GM12878 (cell line): ENCODE measurements around the gene ARL17B. TPM values are rescaled to one million over a fixed set of nuclear protein-coding genes. Genes with fewer than 3 reads are reported as not detected.

Source experiments
- CHD4 ChIP-seq: fragments of 200-600 bp; sonication (generic); IDR thresholded peaks from 2 replicates; pipeline ENCODE4 v1.6.1; 2016; ENCODE audit warnings: mild to moderate bottlenecking
- MEF2B ChIP-seq: fragments of 450-650 bp; IDR thresholded peaks from 2 replicates; pipeline ENCODE4 v1.6.1; 2018; ENCODE audit warnings: mild to moderate bottlenecking, moderate library complexity; ENCODE audit not compliant: partially characterized antibody, poor library complexity, severe bottlenecking
- NR2C1 ChIP-seq: fragments of 450-650 bp; IDR thresholded peaks from 2 replicates; pipeline ENCODE4 v1.6.1; 2017; ENCODE audit warnings: antibody characterized with exemption, mild to moderate bottlenecking, moderate library complexity
- RB1 ChIP-seq: fragments of 450-650 bp; formaldehyde crosslinking; IDR thresholded peaks from 2 replicates; pipeline ENCODE4 v1.6.1; 2017; ENCODE audit warnings: mild to moderate bottlenecking, borderline replicate concordance
- RBBP5 ChIP-seq: fragments of 200-600 bp; sonication (generic); conservative IDR thresholded peaks from 2 replicates; pipeline ENCODE4 v1.6.1; 2016
- SUPT20H ChIP-seq: IDR thresholded peaks from 2 replicates; pipeline ENCODE4 v1.6.1; 2011; ENCODE audit warnings: low read depth, mild to moderate bottlenecking, low read length, moderate library complexity, borderline replicate concordance; ENCODE audit not compliant: control insufficient read depth
- polyA plus RNA-seq, 11 experiments: library from polyadenylated mRNA; depleted of rRNA in 4 of 11; unstranded in 6 of 11; stranded (reverse) in 5 of 11; fragments of >200 nt; fragmentation: Nextera tagmentation in 4 of 11; fragmentation: Illumina TruSeq in 1 of 11; extraction: Ambion mirVana in 4 of 11; extraction: Trizol in 1 of 11; gene quantifications; 1 replicate in 1 of 11; 2 replicates in 10 of 11; pipeline versions ENCODE4 v1.2.1 to v1.2.3, GENCODE V29; 2011 to 2016; ENCODE audit warnings: inconsistent platforms in 2 of 11, missing spikeins in 2 of 11, low read depth in 1 of 11
- total RNA-seq, 4 experiments: library from RNA; depleted of rRNA in 3 of 4; stranded (reverse); fragments of >200 nt in 3 of 4; fragmentation: Illumina TruSeq in 1 of 4; extraction: Trizol in 1 of 4; gene quantifications; 2 replicates each; pipeline versions ENCODE4 v1.2.1 to v1.2.3, GENCODE V29; 2013 to 2021
- TF ChIP-seq, protein P1 (sequence below): fragments of 450-650 bp; IDR thresholded peaks from 2 replicates; pipeline ENCODE4 v1.6.1; 2017; ENCODE audit warnings: mild to moderate bottlenecking
- TF ChIP-seq, protein P2 (sequence below): IDR thresholded peaks from 2 replicates; pipeline ENCODE4 v1.6.1; 2012; ENCODE audit warnings: low read depth, low read length, improper control_type of control experiment
- TF ChIP-seq, protein P3 (sequence below): IDR thresholded peaks from 2 replicates; pipeline ENCODE4 v1.6.1; 2012; ENCODE audit warnings: mild to moderate bottlenecking, low read depth, low read length

ARL17B gene
- total and polyA plus RNA-seq, 10 of the 15 experiments (the other 5 are each of a cell fraction or from before 2014, with no cell fraction given), result 6.0 to 25.1 (median 14.2) TPM

DNA sequence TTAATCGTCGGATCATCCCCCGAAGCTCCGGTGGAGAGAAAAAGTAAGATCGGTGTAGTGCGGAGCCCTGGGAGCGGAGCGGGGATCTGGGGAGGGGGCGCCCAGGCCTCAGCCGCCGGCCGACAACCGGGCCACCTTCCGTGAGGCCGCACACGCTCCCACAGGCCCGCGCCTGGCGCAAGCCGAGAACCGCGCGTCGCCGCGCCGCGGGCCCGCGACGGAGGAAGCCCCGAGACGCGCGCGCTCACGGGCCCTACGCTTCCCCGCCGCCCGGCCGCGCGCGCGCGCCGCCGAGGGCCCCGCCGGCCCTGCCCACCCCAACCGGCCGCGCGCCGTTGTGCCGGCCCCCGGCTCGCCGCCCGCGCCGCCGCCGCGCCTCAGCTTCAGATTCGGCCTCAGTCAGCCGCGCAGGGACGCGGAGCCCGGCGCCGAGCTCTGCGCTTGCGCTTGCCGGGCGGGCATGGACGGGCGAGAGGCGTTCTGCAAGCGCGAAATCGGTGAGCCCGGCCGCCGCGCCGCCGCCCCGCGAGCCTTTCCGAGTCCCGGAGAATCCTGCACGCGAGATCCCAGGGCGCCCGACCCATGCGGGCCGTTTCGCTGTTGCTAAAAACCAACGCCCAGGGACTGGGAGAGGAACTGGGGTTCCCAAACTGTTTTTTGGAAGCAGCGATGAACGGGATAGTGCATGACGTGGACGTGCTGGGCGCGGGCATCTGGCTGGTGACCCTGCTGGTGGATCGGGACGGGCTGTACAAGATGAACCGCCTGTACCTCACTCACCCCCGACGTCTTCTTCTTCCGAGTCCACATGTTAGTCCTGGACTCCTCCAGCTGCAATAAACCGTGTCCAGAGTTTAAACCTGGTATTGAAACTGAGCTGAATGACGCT, 94.7 kb downstream of the ARL17B start (continued):
- TF ChIP-seq SUPT20H, result no peak
- no peak for TF ChIP-seq MEF2B
- TF ChIP-seq, protein P1, sequence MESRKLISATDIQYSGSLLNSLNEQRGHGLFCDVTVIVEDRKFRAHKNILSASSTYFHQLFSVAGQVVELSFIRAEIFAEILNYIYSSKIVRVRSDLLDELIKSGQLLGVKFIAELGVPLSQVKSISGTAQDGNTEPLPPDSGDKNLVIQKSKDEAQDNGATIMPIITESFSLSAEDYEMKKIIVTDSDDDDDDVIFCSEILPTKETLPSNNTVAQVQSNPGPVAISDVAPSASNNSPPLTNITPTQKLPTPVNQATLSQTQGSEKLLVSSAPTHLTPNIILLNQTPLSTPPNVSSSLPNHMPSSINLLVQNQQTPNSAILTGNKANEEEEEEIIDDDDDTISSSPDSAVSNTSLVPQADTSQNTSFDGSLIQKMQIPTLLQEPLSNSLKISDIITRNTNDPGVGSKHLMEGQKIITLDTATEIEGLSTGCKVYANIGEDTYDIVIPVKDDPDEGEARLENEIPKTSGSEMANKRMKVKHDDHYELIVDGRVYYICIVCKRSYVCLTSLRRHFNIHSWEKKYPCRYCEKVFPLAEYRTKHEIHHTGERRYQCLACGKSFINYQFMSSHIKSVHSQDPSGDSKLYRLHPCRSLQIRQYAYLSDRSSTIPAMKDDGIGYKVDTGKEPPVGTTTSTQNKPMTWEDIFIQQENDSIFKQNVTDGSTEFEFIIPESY, result no peak
- TF ChIP-seq RB1, result peak; percentile 73; the same call in 1 of the 2 replicates
- TF ChIP-seq RBBP5, result no peak
- TF ChIP-seq, protein P2, sequence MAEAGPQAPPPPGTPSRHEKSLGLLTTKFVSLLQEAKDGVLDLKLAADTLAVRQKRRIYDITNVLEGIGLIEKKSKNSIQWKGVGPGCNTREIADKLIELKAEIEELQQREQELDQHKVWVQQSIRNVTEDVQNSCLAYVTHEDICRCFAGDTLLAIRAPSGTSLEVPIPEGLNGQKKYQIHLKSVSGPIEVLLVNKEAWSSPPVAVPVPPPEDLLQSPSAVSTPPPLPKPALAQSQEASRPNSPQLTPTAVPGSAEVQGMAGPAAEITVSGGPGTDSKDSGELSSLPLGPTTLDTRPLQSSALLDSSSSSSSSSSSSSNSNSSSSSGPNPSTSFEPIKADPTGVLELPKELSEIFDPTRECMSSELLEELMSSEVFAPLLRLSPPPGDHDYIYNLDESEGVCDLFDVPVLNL, result no peak
- TF ChIP-seq, protein P3, sequence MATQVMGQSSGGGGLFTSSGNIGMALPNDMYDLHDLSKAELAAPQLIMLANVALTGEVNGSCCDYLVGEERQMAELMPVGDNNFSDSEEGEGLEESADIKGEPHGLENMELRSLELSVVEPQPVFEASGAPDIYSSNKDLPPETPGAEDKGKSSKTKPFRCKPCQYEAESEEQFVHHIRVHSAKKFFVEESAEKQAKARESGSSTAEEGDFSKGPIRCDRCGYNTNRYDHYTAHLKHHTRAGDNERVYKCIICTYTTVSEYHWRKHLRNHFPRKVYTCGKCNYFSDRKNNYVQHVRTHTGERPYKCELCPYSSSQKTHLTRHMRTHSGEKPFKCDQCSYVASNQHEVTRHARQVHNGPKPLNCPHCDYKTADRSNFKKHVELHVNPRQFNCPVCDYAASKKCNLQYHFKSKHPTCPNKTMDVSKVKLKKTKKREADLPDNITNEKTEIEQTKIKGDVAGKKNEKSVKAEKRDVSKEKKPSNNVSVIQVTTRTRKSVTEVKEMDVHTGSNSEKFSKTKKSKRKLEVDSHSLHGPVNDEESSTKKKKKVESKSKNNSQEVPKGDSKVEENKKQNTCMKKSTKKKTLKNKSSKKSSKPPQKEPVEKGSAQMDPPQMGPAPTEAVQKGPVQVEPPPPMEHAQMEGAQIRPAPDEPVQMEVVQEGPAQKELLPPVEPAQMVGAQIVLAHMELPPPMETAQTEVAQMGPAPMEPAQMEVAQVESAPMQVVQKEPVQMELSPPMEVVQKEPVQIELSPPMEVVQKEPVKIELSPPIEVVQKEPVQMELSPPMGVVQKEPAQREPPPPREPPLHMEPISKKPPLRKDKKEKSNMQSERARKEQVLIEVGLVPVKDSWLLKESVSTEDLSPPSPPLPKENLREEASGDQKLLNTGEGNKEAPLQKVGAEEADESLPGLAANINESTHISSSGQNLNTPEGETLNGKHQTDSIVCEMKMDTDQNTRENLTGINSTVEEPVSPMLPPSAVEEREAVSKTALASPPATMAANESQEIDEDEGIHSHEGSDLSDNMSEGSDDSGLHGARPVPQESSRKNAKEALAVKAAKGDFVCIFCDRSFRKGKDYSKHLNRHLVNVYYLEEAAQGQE, result 0 out of 2 replicates have a peak, but pooled peaks have one; percentile 25
- no peak for TF ChIP-seq CHD4
- TF ChIP-seq NR2C1, result no peak
